HL-60 (cell line): ENCODE results near the gene HTR6.
"Not testable (repeated sequence)": the region's sequence is repeated elsewhere in the genome, so short reads cannot be mapped to it uniquely, and the experiment has no call there.

Source experiments
- DNase-seq, 2 experiments: peaks; one replicate each; pipeline ENCODE4 v3.0.0-alpha.2; 2010 to 2020; ENCODE audit warnings: low read depth in 1 of 2, low spot score in 1 of 2
- H3K27ac ChIP-seq: fragments of 250-450 bp; sonication (Bioruptor Pico); replicated peaks from 2 replicates; pipeline ENCODE4 v1.5.1; 2020; ENCODE audit warnings: mild to moderate bottlenecking, moderate library complexity
- H3K27me3 ChIP-seq: fragments of 250-450 bp; sonication (Bioruptor Pico); 2 replicates; pipeline ENCODE4 v1.5.1; 2021; ENCODE audit warnings: mild to moderate bottlenecking, moderate library complexity; ENCODE audit not compliant: insufficient read depth, poor library complexity, severe bottlenecking
- H3K4me3 ChIP-seq: replicated peaks from 2 replicates; pipeline ENCODE4 v1.5.1; 2011; ENCODE audit warnings: mild to moderate bottlenecking, control low read depth, low read length; ENCODE audit not compliant: insufficient read depth
- GABPA ChIP-seq: IDR thresholded peaks from 2 replicates; pipeline ENCODE4 v1.6.1; 2012; ENCODE audit warnings: low read depth
- POLR2AphosphoS5 ChIP-seq: IDR thresholded peaks from 2 replicates; pipeline ENCODE4 v1.6.1; 2012; ENCODE audit warnings: low read depth
- SPI1 ChIP-seq: IDR thresholded peaks from 2 replicates; pipeline ENCODE4 v1.6.1; 2012; ENCODE audit warnings: low read depth, mild to moderate bottlenecking, borderline replicate concordance
- TF ChIP-seq, protein P1 (sequence below): IDR thresholded peaks from one replicate; pipeline ENCODE4 v1.5.1; 2011; ENCODE audit warnings: low read length, control low read depth, inconsistent platforms; ENCODE audit not compliant: insufficient read depth
- TF ChIP-seq, protein P2 (sequence below): IDR thresholded peaks from 2 replicates; pipeline ENCODE4 v1.6.1; 2012; ENCODE audit warnings: low read depth; ENCODE audit not compliant: insufficient replicate concordance

The HTR6 gene

DNA sequence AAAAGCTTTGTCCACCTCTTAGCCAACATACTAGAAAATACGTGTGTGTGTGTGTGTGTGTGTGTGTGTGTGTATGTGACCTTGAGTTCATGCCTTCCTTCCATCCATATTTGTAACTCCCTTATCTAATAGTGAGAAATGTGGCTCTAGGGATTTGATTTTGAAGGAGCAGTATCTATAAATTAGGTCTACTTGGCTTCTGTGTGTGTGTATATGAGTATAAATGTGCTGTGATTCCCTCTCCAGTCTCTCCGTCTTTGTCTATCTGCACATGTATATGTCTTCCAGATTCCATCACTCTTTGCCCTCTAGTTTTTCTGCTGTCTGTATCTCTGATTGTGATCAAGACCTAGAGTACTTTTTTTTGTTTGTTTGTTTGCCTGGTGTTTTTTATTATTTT is 32.5 kb upstream of the HTR6 start:
- DNase-seq = no peak
- no peak overlapping the region for H3K27ac ChIP-seq
- TF ChIP-seq, protein P1, sequence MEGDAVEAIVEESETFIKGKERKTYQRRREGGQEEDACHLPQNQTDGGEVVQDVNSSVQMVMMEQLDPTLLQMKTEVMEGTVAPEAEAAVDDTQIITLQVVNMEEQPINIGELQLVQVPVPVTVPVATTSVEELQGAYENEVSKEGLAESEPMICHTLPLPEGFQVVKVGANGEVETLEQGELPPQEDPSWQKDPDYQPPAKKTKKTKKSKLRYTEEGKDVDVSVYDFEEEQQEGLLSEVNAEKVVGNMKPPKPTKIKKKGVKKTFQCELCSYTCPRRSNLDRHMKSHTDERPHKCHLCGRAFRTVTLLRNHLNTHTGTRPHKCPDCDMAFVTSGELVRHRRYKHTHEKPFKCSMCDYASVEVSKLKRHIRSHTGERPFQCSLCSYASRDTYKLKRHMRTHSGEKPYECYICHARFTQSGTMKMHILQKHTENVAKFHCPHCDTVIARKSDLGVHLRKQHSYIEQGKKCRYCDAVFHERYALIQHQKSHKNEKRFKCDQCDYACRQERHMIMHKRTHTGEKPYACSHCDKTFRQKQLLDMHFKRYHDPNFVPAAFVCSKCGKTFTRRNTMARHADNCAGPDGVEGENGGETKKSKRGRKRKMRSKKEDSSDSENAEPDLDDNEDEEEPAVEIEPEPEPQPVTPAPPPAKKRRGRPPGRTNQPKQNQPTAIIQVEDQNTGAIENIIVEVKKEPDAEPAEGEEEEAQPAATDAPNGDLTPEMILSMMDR = no peak
- TF ChIP-seq POLR2AphosphoS5 = no peak
- no peak for TF ChIP-seq GABPA
- TF ChIP-seq SPI1 = no peak
- TF ChIP-seq, protein P2, sequence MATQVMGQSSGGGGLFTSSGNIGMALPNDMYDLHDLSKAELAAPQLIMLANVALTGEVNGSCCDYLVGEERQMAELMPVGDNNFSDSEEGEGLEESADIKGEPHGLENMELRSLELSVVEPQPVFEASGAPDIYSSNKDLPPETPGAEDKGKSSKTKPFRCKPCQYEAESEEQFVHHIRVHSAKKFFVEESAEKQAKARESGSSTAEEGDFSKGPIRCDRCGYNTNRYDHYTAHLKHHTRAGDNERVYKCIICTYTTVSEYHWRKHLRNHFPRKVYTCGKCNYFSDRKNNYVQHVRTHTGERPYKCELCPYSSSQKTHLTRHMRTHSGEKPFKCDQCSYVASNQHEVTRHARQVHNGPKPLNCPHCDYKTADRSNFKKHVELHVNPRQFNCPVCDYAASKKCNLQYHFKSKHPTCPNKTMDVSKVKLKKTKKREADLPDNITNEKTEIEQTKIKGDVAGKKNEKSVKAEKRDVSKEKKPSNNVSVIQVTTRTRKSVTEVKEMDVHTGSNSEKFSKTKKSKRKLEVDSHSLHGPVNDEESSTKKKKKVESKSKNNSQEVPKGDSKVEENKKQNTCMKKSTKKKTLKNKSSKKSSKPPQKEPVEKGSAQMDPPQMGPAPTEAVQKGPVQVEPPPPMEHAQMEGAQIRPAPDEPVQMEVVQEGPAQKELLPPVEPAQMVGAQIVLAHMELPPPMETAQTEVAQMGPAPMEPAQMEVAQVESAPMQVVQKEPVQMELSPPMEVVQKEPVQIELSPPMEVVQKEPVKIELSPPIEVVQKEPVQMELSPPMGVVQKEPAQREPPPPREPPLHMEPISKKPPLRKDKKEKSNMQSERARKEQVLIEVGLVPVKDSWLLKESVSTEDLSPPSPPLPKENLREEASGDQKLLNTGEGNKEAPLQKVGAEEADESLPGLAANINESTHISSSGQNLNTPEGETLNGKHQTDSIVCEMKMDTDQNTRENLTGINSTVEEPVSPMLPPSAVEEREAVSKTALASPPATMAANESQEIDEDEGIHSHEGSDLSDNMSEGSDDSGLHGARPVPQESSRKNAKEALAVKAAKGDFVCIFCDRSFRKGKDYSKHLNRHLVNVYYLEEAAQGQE = no peak
- no peaks in the 10 kb centered on the region for H3K27me3 ChIP-seq
- no peak overlapping the region for H3K4me3 ChIP-seq

- H3K27ac ChIP-seq = no peak overlapping the region
- H3K27me3 ChIP-seq = no peaks in the 10 kb centered on the region
- no peak overlapping the region for H3K4me3 ChIP-seq
- no peak for DNase-seq
- TF ChIP-seq POLR2AphosphoS5 = no peak
Observed at GRCh38 chr1:19633106-19633505, 31.6 kb upstream of the HTR6 start.

DNA sequence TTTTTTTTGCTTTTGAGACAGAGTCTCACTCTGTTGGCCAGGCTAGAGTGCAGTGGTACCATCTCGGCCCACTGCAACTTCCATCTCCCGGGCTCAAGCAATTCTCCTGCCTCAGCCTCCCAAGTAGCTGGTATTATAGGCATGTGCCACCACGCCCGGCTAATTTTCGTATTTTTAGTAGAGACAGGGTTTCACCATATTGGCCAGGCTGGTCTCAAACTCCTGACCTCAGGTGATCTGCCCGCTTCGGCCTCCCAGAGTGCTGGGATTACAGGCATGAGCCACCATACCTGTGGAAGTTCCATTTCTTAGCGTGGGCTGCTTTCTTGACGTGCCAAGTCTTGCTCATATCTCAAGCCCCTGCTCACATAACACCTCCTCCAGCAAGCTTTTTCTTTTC is 29.6 kb upstream of the HTR6 start:
- DNase-seq = not testable (repeated sequence)

GRCh38 chr1:19635646-19636045 is 29.0 kb upstream of the HTR6 start:
- DNase-seq = no peak
- H3K27ac ChIP-seq = no peak overlapping the region
- no peak for TF ChIP-seq SPI1
- no peak for TF ChIP-seq GABPA
- TF ChIP-seq, protein P2 = no peak
- TF ChIP-seq, protein P1 = no peak
- no peak for TF ChIP-seq POLR2AphosphoS5
- no peaks in the 10 kb centered on the region for H3K27me3 ChIP-seq
- no peak overlapping the region for H3K4me3 ChIP-seq

More for the DNA sequence above, 29.6 kb upstream of the HTR6 start:
- H3K4me3 ChIP-seq, H3K27ac ChIP-seq, H3K27me3 ChIP-seq: not testable (repeated sequence)

DNA sequence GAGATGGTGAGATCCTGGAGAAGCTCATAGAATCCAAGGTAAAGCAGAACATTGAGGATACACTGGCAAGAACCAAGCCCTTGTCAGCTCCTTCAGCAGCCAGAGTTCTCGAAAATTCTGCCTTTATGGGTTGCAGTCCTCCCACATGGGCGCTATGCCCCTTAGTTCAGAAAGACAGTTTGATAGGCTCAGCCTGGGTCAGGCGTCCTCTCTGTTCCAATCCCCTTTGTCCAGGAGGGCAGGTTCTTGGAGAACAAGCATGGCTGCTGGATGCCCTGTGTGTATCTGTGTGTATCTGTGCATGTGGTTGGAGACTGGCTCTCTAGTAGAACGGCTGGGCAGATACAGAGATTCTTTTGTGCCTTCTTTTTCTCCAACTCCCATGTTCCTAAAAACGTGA is 28.6 kb upstream of the HTR6 start:
- no peaks in the 10 kb centered on the region for H3K27me3 ChIP-seq
- no peak overlapping the region for H3K4me3 ChIP-seq
- TF ChIP-seq, protein P1 = no peak
- TF ChIP-seq SPI1 (no peak), GABPA (no peak), POLR2AphosphoS5 (no peak)
- TF ChIP-seq, protein P2 = no peak
- no peak for DNase-seq
- no peak overlapping the region for H3K27ac ChIP-seq

- DNase-seq, H3K4me3 ChIP-seq, H3K27ac ChIP-seq, H3K27me3 ChIP-seq: not testable (repeated sequence)
Observed at GRCh38 chr1:19636749-19637148, 27.9 kb upstream of the HTR6 start.
